HL-60/S4 treated with retinoic acid at 250 ng/mL for 4 days and 3 days (cell line): ENCODE results near the gene QDPR.

ENCODE experiments used
- in situ Hi-C: fragments of 300-500 bp; cut with MboI; formaldehyde crosslinking; loops from 2 replicates; pipeline ENCODE4 v1.7.0; 2022; ENCODE audit warnings: low sequenced_read_pairs

QDPR gene

GRCh38 chr4:17437396-17437795 is 74.5 kb downstream of the QDPR start:
- in situ Hi-C loops = no loop called here

GRCh38 chr4:17436750-17437090 is 75.2 kb downstream of the QDPR start:
- in situ Hi-C loops = no loop called here
